Measurements from ENCODE around the gene SKAP2.

- TF ChIP-seq CTCF (IDR thresholded peaks at IDR 0.05) (no peak), POLR2A (IDR thresholded peaks at IDR 0.05) (no peak)
Observed at GRCh38 chr7:26787701-26788100, 76.7 kb downstream of the SKAP2 start.
